OCI-LY7 (cell line): ENCODE results near the gene DEPP1. TPM values are rescaled to one million over a fixed set of nuclear protein-coding genes. Genes with fewer than 3 reads are reported as not detected.

Source experiments
- BruUV-seq: library from RNA; stranded (reverse); fragments of 400-500 nt; replicated peaks from 2 replicates; lab custom pipeline; 2021; lab: Mats Ljungman, UMichigan
- CTCF ChIA-PET: fragments of 300-600 bp; sonication (Branson Sonifier 250); formaldehyde crosslinking; loops from one replicate; lab custom pipeline; 2022; ENCODE audit warnings: antibody characterized with exemption; ENCODE audit not compliant: unreplicated experiment; lab: Charles Lee
- POLR2A ChIA-PET: fragments of 300-600 bp; sonication (Branson Sonifier 250); formaldehyde crosslinking; loops from one replicate; lab custom pipeline; 2022; ENCODE audit warnings: antibody characterized with exemption; lab: Charles Lee
- DNase-seq: peaks from one replicate; pipeline ENCODE4 v3.0.0-alpha.2; 2015; ENCODE audit warnings: low spot score
- H2AFZ ChIP-seq: fragments of 200-600 bp; sonication (generic), shearing (Covaris generic); 2 replicates; pipeline ENCODE4 v1.6.1; 2014; ENCODE audit warnings: mild to moderate bottlenecking, antibody characterized with exemption, low read length, moderate library complexity
- H3K27ac ChIP-seq: fragments of 200-600 bp; sonication (generic); 2 replicates; pipeline ENCODE4 v1.5.1; 2014; ENCODE audit warnings: mixed run types, low read depth, mild to moderate bottlenecking, moderate library complexity, low read length, inconsistent platforms; ENCODE audit not compliant: poor library complexity, severe bottlenecking
- H3K36me3 ChIP-seq: fragments of 200-600 bp; sonication (generic); 2 replicates; pipeline ENCODE4 v1.6.1; 2014; ENCODE audit warnings: mild to moderate bottlenecking, antibody characterized with exemption, low read length, moderate library complexity, mixed read lengths; ENCODE audit not compliant: insufficient read depth
- H3K4me1 ChIP-seq: fragments of 200-600 bp; sonication (generic); 2 replicates; pipeline ENCODE4 v1.5.1; 2014; ENCODE audit warnings: mild to moderate bottlenecking, low read length; ENCODE audit not compliant: insufficient read depth, poor library complexity, severe bottlenecking
- H3K4me2 ChIP-seq: fragments of 200-600 bp; sonication (generic); 2 replicates; pipeline ENCODE4 v1.6.1; 2014; ENCODE audit warnings: mild to moderate bottlenecking, low read length
- H3K4me3 ChIP-seq: fragments of 200-600 bp; sonication (generic); 2 replicates; pipeline ENCODE4 v1.5.1; 2014; ENCODE audit warnings: mild to moderate bottlenecking, low read depth, low read length; ENCODE audit not compliant: poor library complexity, severe bottlenecking
- H3K79me2 ChIP-seq: fragments of 200-600 bp; sonication (generic); 2 replicates; pipeline ENCODE4 v1.6.1; 2016; ENCODE audit warnings: low read depth, mild to moderate bottlenecking, low read length, moderate library complexity, mixed read lengths; ENCODE audit not compliant: insufficient read depth
- H3K9me2 ChIP-seq: fragments of 200-600 bp; sonication (generic); 2 replicates; pipeline ENCODE4 v1.6.1; 2016; ENCODE audit warnings: mild to moderate bottlenecking, low read length, mixed read lengths; ENCODE audit not compliant: insufficient read depth
- H3K9me3 ChIP-seq: fragments of 200-600 bp; sonication (generic); 2 replicates; pipeline ENCODE4 v1.6.1; 2014; ENCODE audit warnings: mild to moderate bottlenecking, mixed run types, low read length, mixed read lengths
- H4K20me1 ChIP-seq: fragments of 200-600 bp; sonication (generic); 2 replicates; pipeline ENCODE4 v1.6.1; 2014; ENCODE audit warnings: mild to moderate bottlenecking, antibody characterized with exemption, low read length, moderate library complexity, mixed read lengths; ENCODE audit not compliant: insufficient read depth
- EZH2phosphoT487 ChIP-seq: fragments of 200-600 bp; sonication (generic); IDR thresholded peaks from 2 replicates; pipeline ENCODE4 v1.6.1; 2018; ENCODE audit warnings: low read depth, borderline replicate concordance, mild to moderate bottlenecking, mixed run types, antibody characterized with exemption, low read length, moderate library complexity, mixed read lengths
- intact Hi-C: fragments of 100-400 bp; cut with micrococcal nuclease; formaldehyde crosslinking; loops from one replicate; pipeline ENCODE4 v1.10.0; 2022; ENCODE audit not compliant: unreplicated experiment
- total RNA-seq, 2 experiments: library from RNA; depleted of rRNA in 1 of 2; stranded (reverse); fragments of >200 nt in 1 of 2; shearing (Covaris generic) in 1 of 2; gene quantifications; 2 replicates each; pipeline ENCODE4 v1.2.3, GENCODE V29; 2014 to 2022
- TF ChIP-seq, protein P1 (sequence below): fragments of 200-600 bp; sonication (generic); conservative IDR thresholded peaks from 2 replicates; pipeline ENCODE4 v1.5.1; 2014; ENCODE audit warnings: mild to moderate bottlenecking, antibody characterized with exemption, low read length, moderate library complexity, mixed read lengths

The DEPP1 gene
- total RNA-seq, 2 experiments from 2014 or later = 0.09 TPM; not detected in 1

- no peaks in the 10 kb centered on the region for H3K79me2 ChIP-seq
- no peaks in the 10 kb centered on the region for H4K20me1 ChIP-seq
- no peak overlapping the region for H3K27ac ChIP-seq
- no peak overlapping the region for H3K4me2 ChIP-seq
- BruUV-seq = no TSS peak
- ChIA-PET CTCF (no interaction called here), POLR2A (interaction anchor here (1.1 kb wide), 1 partner anchor 28 kb away, joined by 4 read pairs; no protein-coding TSS in a partner anchor)
- no peaks in the 10 kb centered on the region for H3K9me2 ChIP-seq
- no peaks in the 10 kb centered on the region for H3K36me3 ChIP-seq
- DNase-seq = no peak
- intact Hi-C loops = no loop called here
- no peaks in the 10 kb centered on the region for H3K9me3 ChIP-seq
- TF ChIP-seq EZH2phosphoT487 = no peak
- TF ChIP-seq, protein P1, sequence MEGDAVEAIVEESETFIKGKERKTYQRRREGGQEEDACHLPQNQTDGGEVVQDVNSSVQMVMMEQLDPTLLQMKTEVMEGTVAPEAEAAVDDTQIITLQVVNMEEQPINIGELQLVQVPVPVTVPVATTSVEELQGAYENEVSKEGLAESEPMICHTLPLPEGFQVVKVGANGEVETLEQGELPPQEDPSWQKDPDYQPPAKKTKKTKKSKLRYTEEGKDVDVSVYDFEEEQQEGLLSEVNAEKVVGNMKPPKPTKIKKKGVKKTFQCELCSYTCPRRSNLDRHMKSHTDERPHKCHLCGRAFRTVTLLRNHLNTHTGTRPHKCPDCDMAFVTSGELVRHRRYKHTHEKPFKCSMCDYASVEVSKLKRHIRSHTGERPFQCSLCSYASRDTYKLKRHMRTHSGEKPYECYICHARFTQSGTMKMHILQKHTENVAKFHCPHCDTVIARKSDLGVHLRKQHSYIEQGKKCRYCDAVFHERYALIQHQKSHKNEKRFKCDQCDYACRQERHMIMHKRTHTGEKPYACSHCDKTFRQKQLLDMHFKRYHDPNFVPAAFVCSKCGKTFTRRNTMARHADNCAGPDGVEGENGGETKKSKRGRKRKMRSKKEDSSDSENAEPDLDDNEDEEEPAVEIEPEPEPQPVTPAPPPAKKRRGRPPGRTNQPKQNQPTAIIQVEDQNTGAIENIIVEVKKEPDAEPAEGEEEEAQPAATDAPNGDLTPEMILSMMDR = no peak
- no peak overlapping the region for H3K4me3 ChIP-seq
- no peak overlapping the region for H2AFZ ChIP-seq
- H3K4me1 ChIP-seq = no peaks in the 10 kb centered on the region
These were observed 42.7 kb downstream of the DEPP1 start for GRCh38 chr10:44935966-44936295.

DNA sequence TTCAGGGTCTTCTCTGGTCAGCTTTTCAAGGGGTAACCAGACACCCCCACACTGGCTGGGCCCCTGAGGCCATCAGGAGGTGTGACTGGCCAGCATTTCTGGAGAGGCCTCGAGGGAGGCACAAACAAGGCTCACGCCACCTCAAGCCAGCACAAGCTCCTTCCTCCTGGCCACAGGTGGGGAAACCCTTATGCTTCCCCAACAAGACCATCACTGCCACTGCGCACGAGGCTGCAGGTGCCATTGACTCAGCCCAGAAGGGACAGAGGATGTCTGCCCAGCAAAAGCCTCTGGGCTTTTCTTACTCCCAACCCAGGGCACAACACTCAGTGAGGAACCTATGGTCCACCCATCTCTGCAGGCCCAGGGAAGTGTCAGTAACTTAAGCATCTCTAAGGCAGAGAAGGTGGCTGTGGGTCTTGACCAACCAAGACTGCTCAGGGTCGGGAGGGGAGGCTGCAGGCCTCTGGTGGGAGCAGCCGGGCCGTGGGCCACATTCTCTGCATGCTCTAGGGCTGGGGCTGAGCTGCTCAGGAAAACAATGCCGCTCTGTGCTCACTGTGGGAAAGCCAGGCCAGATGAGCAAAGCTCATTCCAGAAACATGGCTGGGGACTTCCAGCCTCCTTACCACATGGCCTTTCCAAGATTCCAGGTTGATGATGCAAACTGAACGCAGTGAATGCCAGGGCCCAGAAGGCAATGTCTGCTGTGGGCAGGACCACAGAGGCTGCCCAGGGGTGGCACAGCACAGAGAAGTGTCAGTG is 43.2 kb downstream of the DEPP1 start:
- Histone ChIP-seq H3K4me1 (no peaks in the 10 kb centered on the region), H3K79me2 (no peaks in the 10 kb centered on the region), H3K27ac (no peak overlapping the region), H3K4me2 (no peak overlapping the region), H4K20me1 (no peaks in the 10 kb centered on the region), H3K4me3 (no peak overlapping the region), H3K9me2 (no peaks in the 10 kb centered on the region), H2AFZ (no peak overlapping the region), H3K36me3 (no peaks in the 10 kb centered on the region), H3K9me3 (no peaks in the 10 kb centered on the region)
- ChIA-PET CTCF (interaction anchor here (0.6 kb wide), 1 partner anchor 40 kb away, joined by 9 read pairs; no protein-coding TSS in a partner anchor), POLR2A (interaction anchor here (1.1 kb wide), 1 partner anchor 29 kb away, joined by 4 read pairs; no protein-coding TSS in a partner anchor)
- intact Hi-C loops = no loop called here
- TF ChIP-seq, protein P1 = no peak
- TF ChIP-seq EZH2phosphoT487 = no peak
- no peak for DNase-seq
- BruUV-seq = no TSS peak

GRCh38 chr10:44934416-44935200 is 44.0 kb downstream of the DEPP1 start:
- H4K20me1 ChIP-seq = no peaks in the 10 kb centered on the region
- POLR2A ChIA-PET = no interaction called here
- intact Hi-C loops = no loop called here
- TF ChIP-seq, protein P1 = no peak
- TF ChIP-seq EZH2phosphoT487 = no peak
- no peaks in the 10 kb centered on the region for H3K79me2 ChIP-seq
- no peak overlapping the region for H3K27ac ChIP-seq
- no peaks in the 10 kb centered on the region for H3K36me3 ChIP-seq
- H3K4me1 ChIP-seq = no peaks in the 10 kb centered on the region
- H3K9me3 ChIP-seq = no peaks in the 10 kb centered on the region
- no TSS peak for BruUV-seq
- H3K4me3 ChIP-seq = no peak overlapping the region
- no peak overlapping the region for H2AFZ ChIP-seq
- DNase-seq = no peak
- CTCF ChIA-PET = interaction anchor here (0.6 kb wide), 1 partner anchor 41 kb away, joined by 9 read pairs; no protein-coding TSS in a partner anchor
- H3K4me2 ChIP-seq = no peak overlapping the region
- no peaks in the 10 kb centered on the region for H3K9me2 ChIP-seq
